Parathyroid adenoma (tissue), 2 donors: Measurements from ENCODE around the gene C1orf116.
A peak's percentile ranks its signal among the peaks of the same experiment; 100 is the strongest.

Source experiments
- H2AFZ ChIP-seq: fragments of 300-600 bp; sonication (generic); one replicate; pipeline ENCODE4 v1.7.0; 2017; ENCODE audit warnings: antibody characterized with exemption, mild to moderate bottlenecking
- H3K27ac ChIP-seq: fragments of 300-600 bp; sonication (generic); one replicate; pipeline ENCODE4 v1.7.0; 2017
- H3K27me3 ChIP-seq: fragments of 300-600 bp; sonication (generic); one replicate; pipeline ENCODE4 v1.7.0; 2017; ENCODE audit warnings: low read length; ENCODE audit not compliant: control insufficient read depth, insufficient read depth
- H3K36me3 ChIP-seq: fragments of 300-600 bp; sonication (generic); one replicate; pipeline ENCODE4 v1.7.0; 2017; ENCODE audit warnings: low read length; ENCODE audit not compliant: control insufficient read depth, insufficient read depth
- H3K4me1 ChIP-seq: fragments of 300-600 bp; sonication (generic); one replicate; pipeline ENCODE4 v1.7.0; 2017; ENCODE audit warnings: control low read depth
- H3K4me2 ChIP-seq: fragments of 300-600 bp; sonication (generic); one replicate; pipeline ENCODE4 v1.7.0; 2017; ENCODE audit warnings: low read length
- H3K4me3 ChIP-seq: fragments of 300-600 bp; sonication (generic); one replicate; pipeline ENCODE4 v1.7.0; 2017; ENCODE audit warnings: low read depth, low read length
- H3K79me2 ChIP-seq: fragments of 300-600 bp; sonication (generic); one replicate; pipeline ENCODE4 v1.7.0; 2017; ENCODE audit warnings: control low read depth
- H3K9ac ChIP-seq: fragments of 300-600 bp; sonication (generic); one replicate; pipeline ENCODE4 v1.7.0; 2017; ENCODE audit warnings: mild to moderate bottlenecking
- H3K9me3 ChIP-seq: fragments of 300-600 bp; sonication (generic); one replicate; pipeline ENCODE4 v1.7.0; 2017; ENCODE audit warnings: low read length; ENCODE audit not compliant: control insufficient read depth
- CTCF ChIP-seq: fragments of 300-600 bp; sonication (generic); IDR thresholded peaks from one replicate; pipeline ENCODE4 v1.7.0; 2017; ENCODE audit warnings: antibody characterized with exemption, mild to moderate bottlenecking
- donor health status: primary hyperparathyroidism.

Gene C1orf116

DNA sequence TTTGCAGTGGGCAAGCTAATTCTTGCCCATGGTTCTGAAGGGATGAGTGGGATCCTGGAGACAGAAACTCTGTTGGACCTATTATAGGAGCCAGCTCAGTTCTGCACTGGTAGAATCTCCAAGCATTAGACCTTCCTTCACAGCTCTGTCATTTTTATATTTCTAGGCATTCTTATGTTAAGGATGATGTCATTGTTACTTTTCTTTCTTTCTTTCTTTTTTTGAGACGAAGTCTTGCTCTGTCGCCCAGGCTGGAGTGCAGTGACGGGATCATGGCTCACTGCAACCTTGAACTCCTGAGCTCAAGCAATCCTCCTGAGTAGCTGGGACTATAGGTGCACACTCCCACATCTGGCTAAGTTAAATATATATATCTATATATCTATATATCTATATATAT, 28.0 kb upstream of the C1orf116 start:
- H3K36me3 ChIP-seq = no peaks in the 10 kb centered on the region
- no peak for TF ChIP-seq CTCF
- no peaks in the 10 kb centered on the region for H3K4me1 ChIP-seq
- H3K4me3 ChIP-seq = no peak overlapping the region
- no peaks in the 10 kb centered on the region for H3K79me2 ChIP-seq
- H2AFZ ChIP-seq = no peak overlapping the region
- no peak overlapping the region for H3K4me2 ChIP-seq
- no peaks in the 10 kb centered on the region for H3K9me3 ChIP-seq
- no peak overlapping the region for H3K9ac ChIP-seq
- no peaks in the 10 kb centered on the region for H3K27me3 ChIP-seq
- no peak overlapping the region for H3K27ac ChIP-seq

- H3K4me1 ChIP-seq = no peaks in the 10 kb centered on the region
- H3K9ac ChIP-seq = no peak overlapping the region
- H3K4me2 ChIP-seq = peak overlapping the region; percentile 42
- peak overlapping the region; percentile 11 for H2AFZ ChIP-seq
- H3K4me3 ChIP-seq = no peak overlapping the region
- no peaks in the 10 kb centered on the region for H3K36me3 ChIP-seq
- no peak for TF ChIP-seq CTCF
- no peak overlapping the region for H3K27ac ChIP-seq
- H3K79me2 ChIP-seq = no peaks in the 10 kb centered on the region
- H3K27me3 ChIP-seq = no peaks in the 10 kb centered on the region
- no peaks in the 10 kb centered on the region for H3K9me3 ChIP-seq
Measured at GRCh38 chr1:207059881-207060280, 27.3 kb upstream of the C1orf116 start.

DNA sequence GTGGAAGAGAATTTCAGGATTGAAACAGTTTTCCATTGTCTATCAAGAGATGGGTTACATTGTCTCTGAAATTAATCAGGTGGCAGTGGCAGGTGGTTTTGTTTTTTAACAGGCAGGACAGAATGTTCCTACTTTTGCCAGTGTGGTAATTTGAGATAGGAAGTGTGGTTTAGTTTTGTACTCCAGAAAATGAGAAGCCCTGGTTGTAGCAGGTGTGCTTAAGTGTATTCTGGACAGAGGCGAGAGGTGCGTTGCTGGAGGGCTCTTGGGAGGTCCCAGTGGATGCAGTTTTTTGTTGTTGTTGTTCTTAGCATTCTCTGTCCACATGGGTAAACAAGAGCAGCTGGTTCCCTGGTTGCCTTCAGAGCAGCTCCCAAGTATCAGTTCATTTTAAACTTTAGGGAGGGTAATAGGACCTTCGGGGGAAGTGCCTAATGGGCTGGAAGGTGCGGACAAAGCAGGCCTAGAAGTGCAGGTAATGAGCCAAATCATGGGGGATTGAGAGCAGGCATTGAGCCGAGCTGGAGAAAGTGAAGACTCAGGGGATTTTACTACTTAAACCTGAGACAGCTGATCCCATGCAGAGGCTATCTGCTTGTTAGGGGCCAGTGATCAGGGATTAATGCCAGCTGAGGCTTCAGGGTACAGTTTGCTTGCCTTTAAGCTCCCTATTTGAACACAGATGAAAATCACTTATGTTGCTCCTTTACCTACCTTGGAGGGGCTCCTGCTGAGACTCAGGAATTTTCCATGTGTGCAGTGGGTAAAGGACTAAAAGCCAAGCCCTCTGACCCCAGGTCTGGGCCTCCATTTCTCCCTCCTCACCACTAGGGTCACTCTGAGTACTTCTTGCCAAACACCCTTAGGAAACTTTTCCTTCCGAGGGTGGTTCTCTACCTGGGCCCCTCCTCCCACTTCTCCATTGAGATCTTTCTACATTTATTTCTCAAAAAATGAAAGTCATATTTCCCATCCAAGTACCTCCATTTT, 26.6 kb upstream of the C1orf116 start:
- peak overlapping the region; percentile 46 for H2AFZ ChIP-seq
- H3K36me3 ChIP-seq = no peaks in the 10 kb centered on the region
- peak overlapping the region; percentile 42 for H3K4me2 ChIP-seq
- no peak overlapping the region for H3K9ac ChIP-seq
- no peaks in the 10 kb centered on the region for H3K4me1 ChIP-seq
- no peak for TF ChIP-seq CTCF
- H3K27me3 ChIP-seq = no peaks in the 10 kb centered on the region
- H3K4me3 ChIP-seq = peak overlapping the region; percentile 15
- H3K9me3 ChIP-seq = no peaks in the 10 kb centered on the region
- no peaks in the 10 kb centered on the region for H3K79me2 ChIP-seq
- peak overlapping the region; percentile 40 for H3K27ac ChIP-seq

DNA sequence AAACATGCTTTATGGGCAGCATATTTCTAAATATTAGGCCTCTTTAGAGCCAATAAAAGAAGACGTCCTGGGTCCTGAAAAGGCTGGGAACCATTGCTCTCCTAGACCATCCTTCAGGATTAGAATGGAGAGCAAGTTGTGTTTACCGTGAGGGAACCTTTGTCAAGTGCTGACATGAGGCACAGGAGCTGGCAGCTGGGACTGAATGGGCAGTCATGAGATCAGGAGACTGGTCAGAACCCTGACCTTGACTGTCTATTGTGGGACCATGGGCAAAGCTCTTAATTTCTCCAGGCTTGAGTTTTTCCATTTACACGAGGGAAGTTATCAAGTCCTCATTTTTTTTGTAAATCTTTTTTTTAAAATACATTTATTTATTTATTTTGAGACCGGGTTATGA, 25.7 kb upstream of the C1orf116 start:
- H2AFZ ChIP-seq = no peak overlapping the region
- TF ChIP-seq CTCF = no peak
- no peaks in the 10 kb centered on the region for H3K27me3 ChIP-seq
- no peak overlapping the region for H3K27ac ChIP-seq
- no peak overlapping the region for H3K4me3 ChIP-seq
- H3K79me2 ChIP-seq = no peaks in the 10 kb centered on the region
- H3K9ac ChIP-seq = no peak overlapping the region
- H3K36me3 ChIP-seq = no peaks in the 10 kb centered on the region
- no peaks in the 10 kb centered on the region for H3K4me1 ChIP-seq
- H3K4me2 ChIP-seq = no peak overlapping the region
- H3K9me3 ChIP-seq = no peaks in the 10 kb centered on the region
